ENCODE data around the gene SLC25A20.

The SLC25A20 gene

DNA sequence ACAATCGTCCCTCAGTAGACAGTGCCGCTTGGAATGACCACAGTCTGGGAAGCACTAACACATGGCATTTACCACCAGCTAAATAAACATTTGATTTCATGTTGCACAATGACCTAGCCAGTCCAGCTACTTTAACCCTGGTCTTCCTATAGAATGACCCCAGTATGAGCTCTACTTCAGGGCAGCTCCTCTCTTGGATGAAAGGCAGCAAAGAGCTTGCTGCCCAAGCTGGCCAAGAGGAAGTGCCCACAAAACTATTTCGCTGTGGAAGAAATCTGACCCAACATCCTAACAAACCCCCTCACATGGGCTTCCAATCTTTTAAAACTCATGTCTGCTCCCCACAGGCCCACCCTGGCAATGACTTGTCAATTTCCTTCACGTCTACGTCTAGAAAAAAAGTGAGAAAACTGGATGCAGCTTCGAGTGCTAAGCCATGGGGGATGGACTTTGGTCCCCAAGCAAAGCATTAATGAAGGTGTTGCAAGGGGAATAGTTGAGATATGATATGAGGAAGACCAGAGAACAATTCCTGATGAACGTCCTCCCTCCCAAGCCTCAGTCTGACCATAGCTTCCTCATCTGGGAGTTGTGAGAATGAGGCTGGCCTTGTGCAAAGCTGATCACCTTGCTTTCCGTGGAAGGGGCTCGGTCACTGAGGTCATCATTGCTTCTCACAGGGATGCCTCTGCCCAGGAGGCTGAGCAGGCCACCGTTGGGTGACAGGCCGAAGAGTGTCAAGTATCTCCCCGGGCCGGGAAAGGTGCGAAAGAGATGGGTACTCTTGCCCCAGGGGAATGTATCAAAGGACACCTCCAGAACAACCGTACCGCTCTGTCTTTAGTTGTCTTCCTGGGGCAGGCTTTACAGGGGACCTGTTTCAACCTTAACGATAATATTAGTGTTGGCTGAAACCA, 964 bp downstream of the SLC25A20 start:
- DNase-seq (ENCODE audit: low read depth in 3 of 3), result no peak

DNA sequence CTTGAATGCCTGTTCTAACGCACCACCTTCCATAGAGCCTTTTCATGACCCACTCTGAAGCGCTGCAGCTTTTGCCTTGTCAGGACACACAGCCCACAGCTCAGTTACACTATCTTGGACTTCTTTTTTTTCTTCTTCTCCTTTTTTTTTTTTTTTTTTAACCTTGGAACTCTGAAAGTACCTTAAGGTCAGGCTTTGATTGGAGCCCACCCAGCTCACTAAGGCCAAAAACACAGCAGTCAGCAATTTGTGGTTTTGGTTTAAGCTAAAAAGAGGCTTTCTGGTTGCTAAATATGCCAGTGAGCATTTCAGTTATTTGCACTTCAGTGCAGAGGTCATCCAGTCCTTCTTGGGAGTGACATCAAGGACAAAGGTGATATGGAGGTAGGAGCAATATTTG, 1.7 kb downstream of the SLC25A20 start:
- DNase-seq (ENCODE audit: low read depth in 3 of 3), result no peak

DNA sequence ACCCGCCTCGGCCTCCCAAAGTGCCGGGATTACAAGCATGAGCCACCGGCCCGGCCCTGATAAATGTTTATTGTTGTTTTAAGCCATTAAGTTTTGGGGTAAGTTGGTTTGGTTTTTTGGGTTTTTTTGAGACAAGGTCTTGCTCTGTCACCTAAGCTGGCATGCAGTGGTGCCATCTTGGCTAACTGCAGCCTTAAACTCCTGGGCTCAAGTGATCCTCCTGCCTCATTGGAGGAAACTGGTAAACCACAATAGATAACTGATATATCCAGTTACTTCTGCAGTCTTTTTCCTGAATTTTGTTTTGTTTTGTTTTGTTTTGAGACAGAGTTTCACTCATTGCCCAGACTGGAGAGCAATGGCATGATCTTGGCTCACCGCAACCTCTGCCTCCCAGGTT, 4.2 kb downstream of the SLC25A20 start:
- no peak for DNase-seq (ENCODE audit: low read depth in 3 of 3)

DNA sequence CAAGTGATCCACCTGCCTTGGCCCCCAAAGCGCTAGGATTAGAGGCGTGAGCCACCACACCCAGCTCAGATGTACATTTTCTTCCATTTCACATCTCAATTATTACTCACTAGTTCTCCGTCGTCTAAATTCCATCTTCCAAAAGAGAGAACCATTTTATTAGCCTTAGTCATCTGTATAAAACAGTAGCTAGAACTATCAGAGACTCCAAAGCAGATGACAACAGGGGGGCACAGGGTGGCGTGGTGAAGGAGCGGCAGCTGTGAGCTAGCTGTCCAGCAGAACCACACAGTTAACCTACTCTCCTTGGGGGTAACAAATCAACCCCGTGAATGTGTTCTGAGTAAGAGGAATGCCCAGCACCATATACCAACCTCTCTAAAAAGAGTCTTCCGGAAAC, 7.1 kb downstream of the SLC25A20 start:
- DNase-seq (ENCODE audit: low read depth in 3 of 3), result no peak

DNA sequence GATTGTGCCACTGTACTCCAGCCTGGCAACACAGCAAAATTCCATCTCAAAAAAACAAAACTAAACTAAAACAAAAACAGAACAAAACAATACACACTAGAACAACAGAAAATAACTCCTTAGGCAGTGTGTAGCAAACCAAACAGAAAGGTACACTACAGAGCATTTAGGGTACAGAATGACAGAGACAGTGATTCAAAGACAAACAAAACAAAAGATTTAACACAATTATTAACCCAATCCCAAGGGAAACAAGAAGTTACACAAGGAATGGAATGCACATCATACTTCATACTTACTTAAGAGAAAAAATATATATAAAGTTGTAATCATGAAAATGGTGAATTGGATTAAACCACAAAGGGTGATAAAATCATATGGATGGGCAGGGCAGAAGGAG, 12.9 kb downstream of the SLC25A20 start:
- DNase-seq (ENCODE audit: low read depth in 3 of 3), result no peak

DNA sequence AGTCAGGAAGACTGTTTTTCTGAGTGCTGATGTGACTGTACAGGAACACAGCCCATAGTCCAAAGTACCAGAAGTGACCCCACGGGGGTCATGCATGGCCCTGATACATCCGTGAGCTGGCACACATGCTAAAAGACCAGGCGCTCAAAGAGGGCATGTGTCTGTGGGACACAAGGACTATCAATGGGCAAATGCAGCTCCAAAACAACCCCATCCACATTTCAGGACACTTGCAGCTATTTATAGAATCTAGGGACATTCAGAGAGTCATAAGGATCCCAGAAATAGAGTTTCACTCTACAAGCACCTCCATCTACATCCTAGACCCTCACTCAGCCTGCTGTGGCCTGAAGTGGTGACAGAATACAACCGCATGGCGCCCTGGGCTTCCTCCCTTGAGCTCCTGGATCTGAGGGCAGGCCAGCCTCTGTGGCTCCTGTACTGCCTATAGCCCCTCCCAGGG, 17.0 kb downstream of the SLC25A20 start:
- DNase-seq (ENCODE audit: low read depth in 3 of 3), result no peak

DNA sequence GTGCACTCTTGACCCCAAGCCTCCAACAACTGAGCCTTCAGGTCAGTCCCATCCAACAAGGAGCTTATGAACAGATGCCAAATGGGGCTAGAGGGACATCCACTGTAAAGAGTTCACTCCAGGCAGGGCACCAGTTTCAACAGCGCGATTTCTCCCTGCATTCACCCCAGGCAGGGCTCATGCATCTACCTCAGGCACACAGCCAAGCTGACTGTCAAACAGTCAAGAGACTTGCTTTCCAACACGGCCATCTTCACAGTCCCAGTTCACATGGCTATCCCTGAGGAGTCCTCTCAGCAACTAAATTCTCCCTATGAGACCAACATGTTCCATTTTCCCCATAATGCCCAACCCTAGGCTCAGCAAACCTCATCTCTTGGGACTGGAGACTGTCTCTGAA, 17.7 kb downstream of the SLC25A20 start:
- DNase-seq (ENCODE audit: low read depth in 3 of 3), result no peak

DNA sequence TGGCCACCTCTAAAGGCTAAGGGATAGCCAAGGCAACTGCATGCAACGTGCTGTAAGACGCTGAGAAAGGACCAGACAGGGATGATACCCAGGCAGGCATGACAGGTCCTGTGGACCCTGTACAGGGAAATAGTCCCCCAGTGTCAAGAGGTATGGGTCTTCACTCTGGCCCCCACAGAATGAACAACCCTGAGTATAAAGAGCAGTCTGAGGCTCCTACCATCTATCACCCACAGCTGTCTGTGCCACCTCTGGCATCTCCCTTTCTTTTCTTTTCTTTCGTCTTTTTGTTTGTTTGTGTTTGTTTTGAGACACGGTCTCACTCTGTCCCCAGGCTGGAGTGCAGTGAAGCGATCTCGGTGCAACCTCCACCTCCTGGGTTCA, 18.7 kb downstream of the SLC25A20 start:
- DNase-seq (ENCODE audit: low read depth in 3 of 3), result no peak

DNA sequence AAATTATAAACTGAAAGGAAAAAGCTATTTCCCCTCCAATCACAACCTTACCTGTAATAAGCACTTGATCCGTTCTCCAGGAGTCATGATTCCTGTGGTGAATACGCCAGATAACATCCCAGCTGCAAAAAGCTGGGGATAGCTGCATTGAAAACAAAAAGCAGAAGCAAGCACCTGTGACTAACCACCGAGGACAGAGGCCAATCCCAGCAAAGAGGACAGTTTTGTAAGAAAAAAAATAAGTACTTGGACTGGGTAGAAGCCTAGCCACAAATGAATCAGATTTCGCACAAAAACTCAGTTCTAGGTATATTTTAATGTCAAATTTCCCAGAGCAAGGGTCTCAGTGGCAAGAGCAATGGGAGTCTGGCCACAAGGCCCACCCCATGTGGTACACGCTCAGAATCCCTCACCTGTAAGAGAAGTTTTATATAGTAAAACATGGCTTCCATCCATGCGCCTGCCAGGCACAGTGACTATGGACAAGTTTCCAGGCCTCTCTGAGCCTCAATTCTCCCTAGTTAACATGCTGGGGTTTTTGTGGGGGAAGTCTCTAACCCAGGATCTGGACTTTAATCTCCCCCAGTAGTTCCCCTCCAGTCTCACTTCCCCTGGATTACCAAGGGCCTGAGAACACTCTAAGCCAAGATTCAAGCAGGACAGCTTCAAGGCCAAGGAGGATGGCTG, 19.2 kb downstream of the SLC25A20 start:
- no peak for DNase-seq (ENCODE audit: low read depth in 3 of 3)

DNA sequence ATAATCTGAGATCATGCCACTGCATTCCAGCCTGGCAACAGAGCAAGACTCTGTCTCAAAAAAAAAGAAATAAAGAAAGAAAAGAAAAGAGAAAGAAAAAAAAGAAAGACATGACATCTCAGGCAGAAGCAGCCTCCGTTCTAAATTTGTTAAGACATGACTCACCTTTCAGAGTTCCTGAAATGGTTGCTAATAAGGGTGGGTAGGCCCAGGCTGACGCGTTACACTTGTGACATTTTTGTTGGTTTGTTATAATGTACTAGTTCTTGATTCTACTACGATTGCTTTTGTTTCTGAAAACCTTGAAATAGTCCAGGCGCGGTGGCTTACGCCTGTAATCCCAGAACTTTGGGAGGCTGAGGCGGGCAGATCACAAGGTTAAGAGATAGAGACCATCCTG, 21.0 kb downstream of the SLC25A20 start:
- no peak for DNase-seq (ENCODE audit: low read depth in 3 of 3)

DNA sequence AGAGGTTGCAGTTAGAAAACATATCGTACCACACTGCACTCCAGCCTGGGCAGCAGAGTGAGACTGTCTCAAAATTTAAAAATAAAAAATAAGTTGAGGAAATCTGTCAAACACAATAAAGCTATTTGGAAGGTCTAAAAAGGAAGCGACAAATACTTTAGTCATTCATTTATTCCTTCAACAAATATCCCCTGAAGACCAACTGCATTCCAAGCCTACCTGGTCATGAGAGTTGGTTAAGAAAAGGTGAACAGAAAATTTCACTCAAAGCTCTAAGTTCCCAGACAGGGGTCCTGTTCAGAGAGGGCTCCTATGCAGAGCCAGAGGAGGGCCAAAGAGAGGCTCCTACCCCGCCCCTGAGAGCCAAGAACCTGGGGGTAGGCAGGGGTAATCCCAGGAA, 35.6 kb downstream of the SLC25A20 start:
- DNase-seq (ENCODE audit: low read depth in 3 of 3), result no peak

DNA sequence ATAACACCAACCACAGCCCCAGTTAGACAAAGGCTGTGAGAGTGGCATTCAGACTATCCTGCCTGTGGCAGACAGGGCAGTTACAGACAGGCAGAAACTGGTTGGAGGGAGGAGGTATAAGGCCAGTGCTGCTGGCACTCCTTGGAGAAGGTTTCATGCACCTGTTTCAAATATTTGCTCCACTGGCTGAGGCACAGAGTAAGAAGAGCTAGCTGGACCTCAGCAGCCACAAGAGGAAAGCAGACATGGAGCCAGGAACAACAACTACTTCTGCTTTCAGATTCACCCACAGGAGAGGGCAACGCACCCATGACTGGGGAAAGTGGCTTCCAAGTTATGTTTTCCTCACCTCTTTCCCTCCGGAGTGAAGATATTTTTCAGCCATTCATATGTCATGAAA, 39.5 kb downstream of the SLC25A20 start:
- no peak for DNase-seq (ENCODE audit: low read depth in 3 of 3)

DNA sequence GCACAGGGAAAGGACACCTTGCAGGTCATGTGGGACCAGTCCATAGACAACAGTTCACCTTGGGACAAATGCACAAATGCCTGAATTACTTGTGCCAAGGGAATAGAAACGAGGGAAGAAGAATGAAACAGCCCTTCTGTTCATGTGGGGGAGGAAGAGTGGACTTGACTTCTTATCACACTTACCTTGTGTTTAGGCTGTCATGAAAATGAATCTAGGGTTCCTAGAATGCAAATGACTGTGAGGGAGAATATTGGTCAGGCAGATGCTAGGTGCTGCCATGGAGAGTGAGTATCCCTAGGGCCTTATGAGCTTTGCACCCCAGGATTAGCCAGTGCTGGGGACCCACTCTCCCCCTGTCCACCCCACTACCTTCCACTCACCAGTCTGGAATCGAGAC, 40.0 kb downstream of the SLC25A20 start:
- no peak for DNase-seq (ENCODE audit: low read depth in 3 of 3)

DNA sequence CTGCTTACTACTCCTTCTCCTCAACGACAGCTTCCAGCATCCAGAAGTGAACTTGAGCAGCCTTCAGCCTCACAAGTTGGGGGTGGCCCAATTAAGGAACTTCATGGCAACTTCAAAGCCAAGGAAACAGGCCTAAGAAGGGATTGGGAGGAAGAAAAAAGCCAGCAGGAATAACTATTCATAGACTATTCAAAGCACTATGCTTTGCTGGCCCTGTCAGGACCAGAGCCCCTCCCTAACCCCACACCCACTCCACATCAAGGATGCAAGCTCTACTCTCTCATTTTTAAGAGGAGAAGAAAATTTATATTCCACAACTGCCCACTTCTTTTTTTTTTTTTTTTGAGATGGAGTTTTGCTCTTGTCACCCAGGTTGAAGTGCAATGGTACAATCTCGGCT, 41.0 kb downstream of the SLC25A20 start:
- no peak for DNase-seq (ENCODE audit: low read depth in 3 of 3)

DNA sequence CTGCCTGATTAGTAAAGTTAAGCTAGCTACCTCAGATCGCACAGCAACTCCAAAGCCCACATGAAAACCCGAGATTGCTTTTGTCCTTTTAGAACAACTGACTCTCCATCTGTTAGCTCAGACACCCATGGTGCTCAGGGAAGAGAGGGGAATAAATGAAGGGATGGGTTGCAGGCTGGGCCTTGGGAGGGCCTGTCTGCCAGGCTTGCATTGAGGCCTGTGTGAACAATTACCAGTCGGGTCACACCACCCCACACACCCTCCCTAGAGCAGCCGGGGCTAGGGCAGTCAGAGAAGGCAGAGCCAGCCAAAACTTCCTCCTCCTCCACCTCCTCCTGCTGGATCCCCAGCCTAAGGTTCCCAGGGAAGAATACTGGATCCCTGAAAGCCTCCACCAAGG, 42.2 kb downstream of the SLC25A20 start:
- no peak for DNase-seq (ENCODE audit: low read depth in 3 of 3)

DNA sequence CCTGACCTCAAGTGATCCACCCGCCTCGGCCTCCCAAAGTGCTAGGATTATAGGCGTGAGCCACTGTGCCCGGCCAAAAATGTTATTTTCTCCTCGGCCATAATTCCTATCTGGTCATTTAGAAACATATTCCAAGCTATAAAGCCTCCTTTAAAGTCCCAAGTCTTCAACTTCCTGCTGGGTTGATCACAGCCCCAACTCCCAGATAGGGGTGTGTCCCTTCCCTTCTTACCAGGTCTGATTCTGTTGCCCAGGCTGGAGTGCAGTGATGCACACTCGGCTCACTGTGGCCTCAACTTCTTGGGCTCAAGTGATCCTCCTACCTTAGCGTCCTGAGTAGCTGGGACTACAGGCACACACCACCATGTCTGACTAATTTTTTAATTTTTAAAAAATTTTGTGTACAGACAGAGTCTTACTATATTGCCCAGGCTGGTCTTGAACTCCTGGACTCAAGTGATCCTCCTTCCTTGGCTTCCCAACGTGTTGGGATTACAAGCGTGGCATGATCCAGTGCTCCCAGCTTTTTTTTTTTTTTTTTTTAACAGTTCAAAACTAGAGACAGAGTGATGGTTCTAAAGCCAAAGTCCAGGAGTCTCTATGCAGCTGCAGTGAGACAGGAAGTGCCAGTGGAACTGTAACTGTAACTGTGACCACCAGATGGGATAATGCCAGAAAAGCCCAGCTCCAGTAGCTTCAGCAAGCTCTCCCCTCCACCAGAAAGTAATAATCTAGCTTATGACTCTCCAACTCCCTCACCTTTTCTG, 42.8 kb downstream of the SLC25A20 start:
- DNase-seq (ENCODE audit: low read depth in 3 of 3), result no peak

DNA sequence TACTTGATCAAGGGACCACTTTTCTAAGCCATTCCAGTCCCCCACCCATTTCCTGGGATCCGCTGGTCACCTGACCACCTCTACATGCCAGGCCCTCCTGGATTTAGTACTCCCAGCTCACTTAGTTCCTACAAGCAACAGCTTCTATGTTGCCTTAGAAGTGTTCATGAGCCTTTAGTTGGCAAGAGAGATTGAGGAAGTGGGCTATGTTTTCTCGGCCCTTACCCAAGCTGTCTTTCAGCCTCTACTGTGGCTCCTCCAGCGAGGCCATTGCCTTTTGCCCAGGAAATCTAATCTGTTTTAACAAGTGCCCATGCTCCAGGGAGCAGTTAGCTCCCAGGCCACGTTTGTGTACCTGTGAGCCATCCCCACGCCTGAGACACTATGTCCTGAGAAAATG, 46.5 kb downstream of the SLC25A20 start:
- DNase-seq (ENCODE audit: low read depth in 3 of 3), result no peak

DNA sequence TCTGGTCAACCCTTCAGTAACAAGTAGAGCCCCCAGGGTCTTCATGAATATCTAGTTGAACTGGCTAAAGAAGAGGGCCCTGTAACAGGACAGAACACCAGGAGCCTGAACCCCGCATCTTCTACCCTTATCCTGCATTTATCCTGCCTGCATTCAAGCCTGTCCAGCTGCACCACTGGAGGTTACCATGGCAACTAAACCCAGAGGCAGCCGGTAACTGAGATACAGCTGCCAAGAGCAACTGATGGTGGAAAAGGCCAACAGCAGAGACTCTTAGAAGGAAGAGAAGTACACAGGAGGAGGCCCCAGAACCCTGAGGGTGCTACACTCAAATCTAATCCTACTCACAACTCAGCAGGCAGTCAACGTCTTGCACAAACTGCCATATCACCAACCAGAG, 47.3 kb downstream of the SLC25A20 start:
- no peak for DNase-seq (ENCODE audit: low read depth in 3 of 3)

DNA sequence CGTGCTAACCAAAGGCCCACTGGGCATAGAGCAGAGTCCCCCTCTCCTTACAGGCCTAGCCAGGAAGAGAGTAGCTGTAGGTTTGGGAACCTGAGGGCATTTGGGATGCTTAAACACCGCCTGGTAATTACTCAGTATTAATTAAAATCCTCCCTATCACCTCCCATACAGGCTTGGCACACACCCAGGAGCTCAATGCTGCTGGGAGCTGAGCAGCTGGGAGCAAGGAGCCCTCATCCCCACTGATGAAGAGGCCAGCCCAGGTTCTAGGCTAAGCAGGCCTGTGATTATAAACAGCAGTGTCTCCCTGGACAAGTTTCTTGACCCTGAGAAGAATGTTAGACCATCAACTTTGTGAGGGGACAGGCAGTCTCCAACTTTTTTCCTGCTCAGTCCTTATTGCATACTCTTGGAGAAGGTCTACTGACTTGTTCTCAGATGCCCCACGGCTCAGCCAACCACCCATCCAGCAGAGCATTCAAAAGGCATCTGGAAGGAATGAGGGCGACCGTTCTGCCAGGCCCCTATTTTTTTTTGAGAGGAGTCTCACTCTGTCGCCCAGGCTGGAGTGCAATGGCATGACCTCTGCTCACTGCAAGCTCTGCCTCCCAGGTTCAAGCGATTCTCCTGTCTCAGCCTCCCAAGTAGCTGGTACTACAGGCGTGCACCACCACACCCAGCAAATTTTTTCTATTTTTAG, 49.7 kb downstream of the SLC25A20 start:
- no peak for DNase-seq (ENCODE audit: low read depth in 3 of 3)

DNA sequence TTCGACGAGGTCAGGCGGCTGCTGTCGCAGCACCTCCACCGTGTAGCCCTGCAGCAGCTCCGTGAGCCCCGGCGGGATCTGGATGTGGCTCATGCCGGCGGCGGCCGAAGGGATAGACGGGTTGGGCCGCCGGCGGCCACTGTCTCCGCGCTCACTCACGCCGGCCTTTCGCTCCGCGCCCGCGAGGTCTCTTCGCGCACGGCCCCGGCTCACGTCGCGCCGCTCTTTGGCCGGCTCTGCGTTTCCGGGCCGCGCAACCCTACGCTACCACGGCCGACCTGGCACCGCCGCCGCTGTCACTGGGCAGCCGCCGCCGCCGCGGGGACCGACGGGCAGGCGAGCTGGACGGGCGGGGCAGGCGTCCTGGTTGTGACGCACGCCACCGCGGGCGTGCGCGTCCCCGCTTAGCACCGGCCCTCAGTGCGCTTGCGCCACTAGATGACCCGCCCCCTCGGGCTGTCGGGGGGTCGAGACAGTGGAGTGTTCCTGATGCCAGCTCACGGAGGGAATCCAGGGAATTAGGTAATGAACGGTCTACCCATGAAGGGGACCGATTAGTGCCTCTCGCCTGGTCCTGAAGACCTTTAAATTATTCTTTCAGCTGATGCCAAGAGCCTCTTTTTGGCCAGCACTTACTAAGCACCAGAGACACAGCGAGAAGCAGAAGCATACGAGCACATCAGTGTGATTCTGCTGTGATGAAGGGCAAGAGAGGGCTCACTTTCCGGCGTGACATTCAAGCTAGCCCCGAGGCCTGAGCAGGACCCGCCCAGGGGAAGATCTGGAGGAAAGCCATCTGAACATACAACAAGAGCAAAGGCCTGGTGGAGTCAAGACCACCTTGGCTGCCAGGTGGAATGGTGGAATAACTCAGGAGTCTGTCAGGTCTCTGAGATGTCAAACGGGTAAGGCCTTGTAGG, 50.9 kb downstream of the SLC25A20 start, which contains the start of gene PRKAR2A:
TSS of gene PRKAR2A (minus strand) at position 371 of the 920 bp plus-strand sequence. CDS start at position 93, 278 bp downstream.
- DNase-seq (ENCODE audit: low read depth in 3 of 3), result peak; percentile 55 to 77 (median 67)
